NOMO-1 treated with DMSO at 0.1 percent for 48 hours (cell line): ENCODE measurements around the gene DOK5.
"Not testable (repeated sequence)": the region's sequence is repeated elsewhere in the genome, so short reads cannot be mapped to it uniquely, and the experiment has no call there.

Experiments
- DNase-seq: peaks from one replicate; lab custom pipeline; 2025; ENCODE audit not compliant: unreplicated experiment; lab: John Stamatoyannopoulos, UW

Gene DOK5

DNA sequence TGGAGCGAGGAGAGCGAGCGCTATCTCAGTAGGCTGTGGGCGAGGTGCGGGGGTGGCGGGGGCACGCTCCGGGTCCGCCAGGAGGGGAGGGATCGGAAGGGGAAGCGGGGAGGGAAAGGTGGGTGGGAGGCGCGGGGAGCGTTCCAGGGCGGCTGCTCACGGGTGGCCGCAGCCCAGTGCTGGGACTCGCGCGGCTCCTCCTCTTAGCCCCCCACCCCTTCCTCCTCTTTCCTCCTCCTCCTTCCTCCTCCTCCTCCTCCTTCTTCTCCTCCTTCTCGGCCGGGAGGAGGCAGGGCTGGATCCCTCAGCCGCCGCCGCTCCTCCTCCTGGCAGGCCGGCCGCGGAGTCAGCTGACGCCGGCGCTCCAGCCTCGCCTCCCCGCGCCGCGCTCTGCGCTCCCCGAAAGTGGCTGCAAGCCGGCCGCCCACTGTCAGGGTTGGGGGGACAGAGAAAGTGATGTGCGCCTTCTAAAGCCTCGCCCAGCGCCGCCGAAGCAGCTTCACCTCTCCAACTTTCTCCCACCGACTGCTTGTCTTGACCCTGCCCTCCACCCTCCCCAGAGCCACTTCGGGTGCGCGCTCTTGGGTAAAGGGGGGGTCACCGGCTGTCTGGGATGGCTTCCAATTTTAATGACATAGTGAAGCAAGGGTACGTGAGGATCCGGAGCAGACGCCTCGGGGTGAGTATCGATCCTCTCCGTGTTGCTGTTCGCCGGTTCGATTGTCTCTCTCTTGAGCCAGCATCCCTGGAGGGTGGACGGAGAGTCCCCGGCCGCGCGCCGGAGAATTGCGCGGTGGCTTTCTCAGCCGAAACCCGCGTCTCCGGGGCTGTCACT, at the start of gene DOK5:
DOK5 (plus strand) TSS at position 260 of the 835 bp plus-strand sequence; CDS start at position 614, 354 bp downstream.
- no peak for DNase-seq

GRCh38 chr20:54429364-54429763, 46.0 kb upstream of the DOK5 start:
- DNase-seq = no peak

DNA sequence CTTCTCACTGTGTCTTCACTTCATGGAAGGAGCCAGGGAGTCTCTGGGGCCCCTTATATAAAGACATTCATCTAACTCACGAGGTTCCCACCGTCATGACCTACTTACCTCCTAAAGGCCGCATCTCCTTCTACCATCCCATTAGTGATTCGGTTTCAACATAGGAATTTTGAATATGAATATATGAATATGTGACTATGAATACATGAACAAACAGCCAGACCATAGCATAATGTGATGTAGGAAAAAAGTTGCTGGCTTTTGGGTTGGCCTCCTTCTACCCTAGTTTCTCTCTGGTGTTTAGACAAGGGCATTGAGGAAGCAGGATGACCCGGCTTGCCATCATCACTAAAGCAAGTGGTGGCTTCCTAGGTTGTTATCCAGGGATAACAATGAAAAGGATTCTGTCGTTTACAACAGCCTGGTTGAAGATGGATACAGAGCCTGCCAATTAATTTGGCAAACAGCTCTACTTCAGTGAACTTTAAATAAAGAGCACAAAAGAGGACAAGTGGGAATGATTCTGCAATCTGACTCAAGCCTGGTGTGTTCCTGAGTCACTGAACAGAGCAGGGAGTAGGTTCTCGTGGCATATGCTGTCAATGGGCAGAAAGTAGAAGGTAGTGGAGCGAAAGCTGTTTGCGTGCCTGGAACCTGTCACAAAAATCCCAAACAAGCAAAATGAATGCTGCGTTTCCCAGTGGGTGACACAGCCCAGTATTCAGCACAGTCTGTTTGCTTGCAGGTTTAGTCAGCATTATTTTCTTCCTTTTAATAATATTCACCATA, 44.0 kb upstream of the DOK5 start:
- DNase-seq = no peak

DNA sequence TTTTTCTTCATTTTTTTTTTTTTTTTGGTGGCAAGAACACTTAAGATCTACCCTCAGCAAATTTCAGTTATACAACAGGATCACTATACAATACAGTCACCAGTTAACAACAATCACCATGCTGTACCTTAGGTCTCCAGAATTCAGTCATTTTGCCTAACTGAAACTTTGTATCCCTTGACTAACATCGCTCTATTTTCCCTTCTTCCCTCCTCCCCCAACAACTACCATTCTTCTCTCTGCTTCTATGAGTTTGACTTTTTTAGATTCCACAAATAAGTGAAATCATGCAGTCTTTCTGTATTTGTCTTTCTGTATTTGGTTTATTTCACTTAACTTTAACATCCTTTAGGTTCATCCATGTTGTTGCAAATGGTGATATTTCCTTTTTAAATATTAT, 42.4 kb upstream of the DOK5 start:
- no peak for DNase-seq

- DNase-seq = no peak
Observed at GRCh38 chr20:54433636-54434035, 41.8 kb upstream of the DOK5 start.

DNA sequence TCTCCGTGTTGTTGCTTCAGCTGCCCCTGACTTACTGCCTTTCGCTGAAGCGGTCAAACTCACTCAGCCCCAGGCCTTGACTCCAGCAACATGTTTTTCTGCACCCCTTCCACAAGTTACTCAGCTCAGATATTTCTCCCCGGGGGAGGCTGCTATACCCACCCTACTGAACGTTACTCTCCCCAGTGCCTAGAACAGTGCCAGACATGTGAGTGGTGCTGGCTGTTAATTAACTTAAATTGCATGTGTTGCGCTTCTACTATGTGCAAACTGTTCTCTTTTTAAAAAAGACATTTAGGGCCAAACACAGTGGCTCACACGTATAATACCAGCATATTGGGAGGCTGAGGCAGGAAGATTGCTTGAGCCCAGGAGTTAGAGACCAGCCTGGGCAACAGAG, 41.2 kb upstream of the DOK5 start:
- DNase-seq = no peak

GRCh38 chr20:54435015-54435414, 40.4 kb upstream of the DOK5 start:
- no peak for DNase-seq

DNA sequence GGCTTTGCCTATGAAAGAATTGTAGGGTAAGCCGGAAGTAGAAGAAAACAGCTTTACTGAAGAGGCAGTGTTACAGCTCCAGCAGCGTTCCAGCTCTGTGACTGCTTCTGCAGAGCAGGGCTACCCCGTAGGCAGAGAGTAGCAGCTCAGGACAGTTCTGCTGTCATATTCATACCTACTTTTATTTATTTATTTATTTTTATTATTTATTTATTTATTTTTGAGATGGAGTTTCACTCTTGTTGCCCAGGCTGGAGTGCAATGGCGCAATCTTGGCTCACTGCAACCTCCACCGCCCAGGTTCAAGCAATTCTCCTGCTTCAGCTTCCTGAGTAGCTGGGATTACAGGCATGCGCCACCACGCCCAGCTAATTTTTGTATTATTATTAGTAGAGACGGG, 39.0 kb upstream of the DOK5 start:
- DNase-seq = not testable (repeated sequence)

DNA sequence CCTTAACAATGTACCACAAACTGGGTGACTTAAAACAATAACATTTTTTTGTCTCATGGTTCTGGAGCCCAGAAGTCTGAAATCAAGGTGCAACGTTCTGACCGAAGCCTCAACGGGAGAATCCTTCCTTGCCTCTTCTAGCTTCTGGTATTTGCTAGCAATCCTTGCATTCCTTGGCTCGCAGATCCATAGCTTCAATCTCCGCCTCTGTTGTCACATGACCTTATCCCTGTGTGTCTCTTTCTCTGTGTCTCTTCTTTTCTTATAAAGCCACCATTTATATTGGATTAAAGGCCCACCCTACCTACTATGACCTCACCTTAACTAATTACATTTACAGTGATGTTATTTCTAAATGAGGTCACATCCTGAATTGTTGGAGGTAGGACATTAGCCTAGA, 37.2 kb upstream of the DOK5 start:
- no peak for DNase-seq

GRCh38 chr20:54450207-54450606, 25.2 kb upstream of the DOK5 start:
- no peak for DNase-seq

- no peak for DNase-seq
Observed at GRCh38 chr20:54451171-54451570, 24.2 kb upstream of the DOK5 start.

- DNase-seq = no peak
Observed at GRCh38 chr20:54452277-54452676, 23.1 kb upstream of the DOK5 start.

DNA sequence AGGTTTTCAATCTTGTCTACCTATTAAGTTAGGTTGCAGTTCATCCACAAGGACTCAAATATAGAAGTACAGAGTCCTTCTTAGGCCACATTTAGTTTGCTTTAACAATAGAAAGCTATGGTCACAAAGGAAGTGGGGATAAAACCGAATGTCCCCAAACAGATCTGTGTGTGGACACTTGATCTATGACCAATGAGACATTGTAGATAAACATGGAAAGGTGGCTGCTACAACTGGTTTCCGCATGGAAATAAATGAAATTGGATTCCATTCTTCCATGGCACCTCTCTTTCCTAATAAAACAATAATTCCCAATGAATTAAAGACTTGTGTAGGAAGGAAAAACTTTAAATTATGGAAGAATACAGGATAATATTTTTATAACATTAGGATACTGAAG, 20.4 kb upstream of the DOK5 start:
- no peak for DNase-seq

- DNase-seq = no peak
Observed at GRCh38 chr20:54456423-54456822, 19.0 kb upstream of the DOK5 start.

DNA sequence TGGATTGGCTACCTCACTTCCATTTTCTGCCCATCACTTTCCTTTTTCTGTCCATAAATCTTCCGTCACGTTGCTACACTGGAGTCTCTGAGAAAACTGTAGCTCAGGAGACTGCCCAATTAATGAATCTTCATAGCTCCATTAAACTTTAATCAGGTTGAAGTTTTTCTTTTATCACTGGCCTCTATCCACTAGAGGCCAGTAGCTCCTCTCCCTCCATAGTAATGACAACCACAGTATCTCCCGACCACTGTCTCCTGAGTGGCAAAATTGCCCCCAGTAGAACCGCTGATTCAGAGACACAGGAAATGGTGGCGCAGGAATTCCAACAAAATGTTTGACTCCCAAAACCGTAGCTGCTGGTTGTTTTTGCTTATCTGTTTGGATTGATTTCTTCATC, 18.4 kb upstream of the DOK5 start:
- no peak for DNase-seq

DNA sequence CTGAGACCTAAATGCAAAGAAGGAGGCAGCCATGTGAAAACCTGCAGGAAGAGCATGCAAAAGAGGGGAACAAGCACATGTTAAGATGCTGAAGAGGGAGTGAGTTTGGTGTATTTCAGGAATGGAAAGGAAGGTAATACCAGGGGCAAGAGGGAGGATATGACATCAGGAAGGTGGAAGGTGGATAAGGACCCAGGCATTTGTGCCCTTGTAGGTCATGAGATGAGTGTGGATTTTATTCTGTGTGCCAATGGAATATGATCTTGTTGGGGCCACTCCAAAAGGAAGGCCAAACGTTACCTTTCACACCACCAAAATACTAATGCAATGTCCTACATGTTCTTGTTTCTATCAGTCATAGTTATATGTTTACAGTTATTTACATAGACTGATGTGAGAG, 17.2 kb upstream of the DOK5 start:
- no peak for DNase-seq

- DNase-seq = no peak
Observed at GRCh38 chr20:54459279-54459678, 16.1 kb upstream of the DOK5 start.

DNA sequence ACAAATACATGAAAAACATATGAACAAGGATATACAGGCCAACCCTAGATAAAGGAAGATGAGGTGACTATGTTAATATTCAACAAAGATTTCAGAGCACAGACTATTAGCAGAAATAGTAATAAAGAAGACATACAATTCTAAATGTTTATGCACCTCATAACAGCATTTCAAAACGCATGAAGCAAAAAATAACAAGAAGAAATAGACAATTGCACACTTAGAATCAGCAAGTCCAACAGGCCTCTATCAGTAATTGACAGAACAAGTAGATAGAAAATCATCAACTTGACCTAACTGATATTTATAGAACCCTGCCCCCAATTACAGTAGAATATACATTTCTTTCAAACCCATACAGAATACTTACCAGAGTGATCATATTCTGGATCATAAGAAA, 11.4 kb upstream of the DOK5 start:
- no peak for DNase-seq

- no peak for DNase-seq
Observed at GRCh38 chr20:54466127-54466526, 9.3 kb upstream of the DOK5 start.

- DNase-seq = no peak
Observed at GRCh38 chr20:54467622-54468021, 7.8 kb upstream of the DOK5 start.

DNA sequence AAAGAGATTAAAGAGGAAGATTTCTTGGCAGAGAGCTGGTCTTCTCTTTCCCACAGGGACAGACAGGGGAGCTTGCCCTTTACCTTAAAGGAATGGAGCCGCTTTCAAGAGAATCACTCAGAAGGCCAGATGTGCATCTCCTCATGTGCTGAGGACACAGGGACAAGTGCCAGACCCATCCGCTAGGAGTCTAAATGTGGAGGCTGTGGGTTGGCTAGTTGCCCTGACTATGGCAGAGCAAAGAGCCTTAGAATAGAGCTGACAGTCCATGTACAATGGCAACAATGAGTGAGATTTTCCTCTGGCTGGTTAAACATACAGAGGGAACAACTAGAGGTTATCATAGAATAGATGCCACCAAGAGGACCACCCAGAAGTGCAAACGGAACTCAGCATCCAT, 7.3 kb upstream of the DOK5 start:
- DNase-seq = no peak

DNA sequence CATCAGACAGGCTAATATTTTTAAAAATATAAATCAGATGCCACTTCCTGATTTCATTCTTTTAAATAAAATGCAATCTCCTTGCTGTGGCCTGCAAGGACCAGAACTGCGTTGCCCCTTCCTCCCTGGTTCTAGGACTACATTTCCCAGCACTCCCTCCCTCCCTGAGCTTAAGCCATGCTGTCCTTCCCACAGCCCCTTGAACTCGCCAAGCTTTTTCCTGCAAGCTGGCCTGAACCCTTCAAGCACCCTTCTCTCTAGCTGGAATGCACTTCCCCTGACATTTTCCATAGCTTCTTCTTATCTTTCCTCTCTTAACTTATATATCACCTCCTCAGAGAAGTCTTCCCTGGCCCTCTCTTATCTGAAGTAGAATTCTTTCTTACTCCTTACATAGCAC, 6.1 kb upstream of the DOK5 start:
- no peak for DNase-seq
